Raji (cell line): ENCODE measurements around the gene ABCA2.
A peak's percentile ranks its signal among the peaks of the same experiment; 100 is the strongest.

Experiments used
- POLR2A ChIP-seq: IDR thresholded peaks from 2 replicates; pipeline ENCODE4 v1.6.1; 2011; ENCODE audit warnings: low read depth, low read length, control low read depth; ENCODE audit not compliant: insufficient read depth

The ABCA2 gene

DNA sequence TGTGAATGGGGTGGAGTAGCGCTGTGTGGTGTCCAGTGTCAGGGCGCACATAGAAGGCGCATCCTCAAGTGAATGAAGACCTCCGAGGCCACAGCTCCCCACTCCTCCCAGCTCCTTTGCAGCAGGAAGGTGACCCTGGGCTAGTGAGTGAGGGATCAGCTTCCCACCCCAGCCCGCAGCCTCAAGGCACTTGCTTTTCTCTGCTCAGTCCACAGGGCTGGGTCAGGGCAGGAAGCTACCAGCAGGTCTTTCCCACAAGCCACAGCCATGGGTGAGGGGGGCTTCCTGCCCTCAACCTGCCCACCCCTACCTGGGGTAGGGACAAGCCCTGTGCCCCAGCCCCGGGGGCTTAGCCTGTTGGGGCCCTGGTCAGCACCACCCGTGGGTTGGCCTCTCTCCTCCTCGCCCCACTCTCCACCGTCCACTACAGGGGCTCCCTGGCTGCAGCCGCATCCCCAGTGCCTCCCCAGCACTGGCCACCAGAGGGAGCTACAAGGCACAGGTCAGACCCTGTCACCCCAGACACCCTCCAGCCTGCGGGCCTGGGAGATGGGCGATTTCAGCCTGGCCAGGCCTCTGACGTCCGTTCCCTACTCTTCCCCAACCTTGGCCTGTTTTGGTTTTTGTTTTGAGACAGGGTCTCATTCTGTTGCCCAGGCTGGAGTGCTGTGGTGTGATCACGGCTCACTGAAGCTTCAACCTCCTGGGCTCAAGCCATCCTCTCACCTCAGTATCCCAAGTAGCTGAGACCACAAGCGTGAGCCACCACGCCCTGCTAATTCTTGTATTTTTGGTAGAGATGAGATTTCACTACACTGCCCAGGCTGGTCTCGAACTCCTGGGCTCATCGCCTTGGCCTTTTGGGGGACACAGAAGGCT, 1.3 kb upstream of the ABCA2 start:
- TF ChIP-seq POLR2A = no peak

DNA sequence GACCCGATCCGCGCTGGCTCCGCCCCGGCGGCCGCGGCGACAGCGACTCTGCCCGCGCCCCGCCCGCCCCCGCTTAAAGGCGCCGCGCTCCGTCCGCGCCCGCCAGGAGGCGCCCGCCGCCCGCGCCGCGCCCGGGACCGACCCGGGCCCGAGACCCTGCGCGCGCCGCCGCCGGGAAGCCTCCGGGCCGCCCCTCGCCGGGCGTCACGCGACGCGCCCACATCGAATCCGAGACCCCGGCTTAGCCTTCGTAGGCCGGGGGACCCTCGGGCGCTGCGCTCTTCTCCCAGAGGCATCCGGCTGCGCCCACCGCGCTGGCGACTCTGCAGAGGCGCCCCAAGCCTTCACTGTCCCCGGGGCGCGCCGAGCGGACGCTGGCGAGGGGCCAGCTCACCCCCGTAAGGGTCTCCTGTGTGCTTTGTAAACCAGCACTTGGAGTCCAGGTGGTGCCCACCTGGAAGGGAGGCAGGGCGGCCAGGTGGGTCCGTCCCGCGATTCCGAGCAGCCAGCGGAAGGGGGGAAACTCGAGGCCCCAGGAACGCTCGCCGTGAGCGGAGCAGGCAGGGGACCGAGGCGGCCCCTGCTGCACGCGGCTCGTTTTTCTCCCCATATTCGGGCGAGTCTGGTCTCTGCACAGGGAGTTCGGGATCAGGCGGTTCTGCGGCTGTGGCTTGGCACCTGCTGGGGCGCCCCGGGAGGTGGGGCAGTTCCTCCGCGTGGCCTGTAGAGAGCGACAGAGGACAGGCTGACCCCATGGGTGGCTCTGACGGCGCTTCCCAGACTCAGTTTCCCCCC, 423 bp upstream of the ABCA2 start:
- TF ChIP-seq POLR2A = no peak

DNA sequence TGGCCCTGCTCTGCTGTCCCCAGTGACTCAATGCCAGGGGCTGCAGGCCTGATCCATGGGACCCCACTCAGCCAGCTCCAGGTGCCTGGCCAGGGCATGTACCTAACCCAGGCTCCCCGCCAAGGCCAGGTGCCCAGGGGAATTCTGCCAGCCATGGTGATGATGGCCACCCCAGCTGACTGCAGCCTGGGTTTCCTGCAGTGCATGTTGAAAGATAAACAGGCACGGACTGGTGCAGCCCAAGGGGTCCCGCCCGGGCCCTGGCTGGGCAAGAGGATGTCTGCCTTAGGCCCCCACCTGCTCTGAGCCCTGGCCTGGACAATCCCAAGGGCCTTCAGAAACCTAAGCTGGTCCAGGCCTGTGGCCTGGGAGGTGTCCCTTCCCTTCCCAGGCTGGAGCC, 1.2 kb downstream of the ABCA2 start:
- TF ChIP-seq POLR2A = no peak

DNA sequence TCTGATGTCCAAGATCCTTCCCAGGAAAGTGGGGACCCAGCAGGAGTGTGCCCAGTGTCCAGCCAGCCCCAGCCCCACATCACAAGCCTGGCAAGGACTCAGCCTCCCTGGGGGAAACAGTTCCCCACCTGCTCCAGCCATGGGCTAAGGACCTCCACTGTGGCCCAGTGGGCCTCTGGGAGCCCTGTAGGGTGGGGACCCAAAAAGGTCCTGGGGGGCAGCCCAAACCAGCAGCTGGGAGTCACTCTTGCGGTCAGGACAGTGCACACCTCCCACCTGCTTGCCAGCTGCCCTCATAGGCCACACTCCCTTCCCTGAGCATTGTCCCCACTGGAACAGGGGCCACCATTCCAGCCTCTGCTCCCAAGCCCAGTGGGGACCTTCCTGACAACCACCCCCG, 1.7 kb downstream of the ABCA2 start:
- TF ChIP-seq POLR2A = no peak

DNA sequence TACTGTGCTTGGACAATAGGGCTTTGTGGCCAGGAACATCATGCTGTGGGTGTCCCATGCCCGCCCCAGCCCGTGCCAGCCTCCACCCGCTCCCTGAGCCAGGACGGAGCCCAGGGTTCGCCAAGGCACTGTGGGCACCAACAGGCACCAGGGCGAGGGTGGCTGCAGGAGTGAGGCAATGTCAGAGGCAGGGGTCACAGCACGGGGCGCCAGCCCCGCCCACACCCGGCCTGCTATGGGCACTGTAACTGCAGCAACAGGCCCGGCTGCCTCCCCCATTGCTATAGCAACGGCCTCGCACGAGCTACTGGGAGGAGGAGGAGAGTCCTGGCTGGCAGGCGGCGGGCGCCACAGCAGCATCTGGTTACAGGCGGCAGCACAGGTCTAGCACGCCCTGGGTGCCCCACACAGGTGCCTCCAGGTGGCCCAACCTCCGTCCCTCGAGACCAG, 2.5 kb downstream of the ABCA2 start:
- TF ChIP-seq POLR2A = 0 out of 2 replicates have a peak, but pooled peaks have one; percentile 26

DNA sequence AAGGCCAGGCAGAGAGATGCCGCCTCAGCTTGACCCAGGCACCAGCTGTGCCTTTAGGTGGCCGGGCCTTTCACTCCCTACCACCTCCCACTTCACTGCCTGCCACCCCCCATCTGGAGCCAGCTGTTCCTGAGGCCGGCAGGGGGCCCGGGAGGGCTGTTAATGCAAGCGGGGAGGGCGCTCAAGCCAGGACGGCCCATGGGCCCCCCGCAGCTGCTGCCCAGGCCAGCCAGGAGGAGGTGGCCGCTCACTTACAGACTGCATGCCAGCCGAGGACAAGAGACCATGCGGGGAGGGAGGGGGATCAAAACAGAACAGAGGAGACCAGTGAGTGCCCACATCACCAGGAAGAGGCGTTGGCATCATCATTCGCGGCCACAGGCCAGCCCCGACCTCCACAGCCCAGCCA, 4.5 kb downstream of the ABCA2 start:
- TF ChIP-seq POLR2A = no peak

DNA sequence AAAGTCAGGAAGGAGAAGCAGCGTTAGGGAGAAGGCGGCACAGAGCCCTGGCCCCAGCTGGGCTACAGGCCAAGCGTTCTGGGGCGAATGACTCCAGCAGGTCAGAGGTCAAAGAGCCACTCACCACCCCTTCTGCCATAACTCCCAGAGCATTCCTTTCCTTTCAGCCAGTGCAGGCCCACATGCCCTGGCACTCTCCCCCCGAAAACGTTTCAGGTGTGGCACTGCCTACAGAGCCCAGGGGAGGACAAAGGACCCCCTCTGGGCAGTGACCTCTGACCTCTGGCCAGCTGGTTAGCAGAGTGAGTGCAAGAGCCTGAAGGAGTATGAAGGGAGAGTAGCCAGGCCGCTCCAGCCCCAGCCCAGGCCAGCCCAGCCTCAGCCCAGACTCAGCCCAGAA, 4.9 kb downstream of the ABCA2 start:
- no peak for TF ChIP-seq POLR2A

DNA sequence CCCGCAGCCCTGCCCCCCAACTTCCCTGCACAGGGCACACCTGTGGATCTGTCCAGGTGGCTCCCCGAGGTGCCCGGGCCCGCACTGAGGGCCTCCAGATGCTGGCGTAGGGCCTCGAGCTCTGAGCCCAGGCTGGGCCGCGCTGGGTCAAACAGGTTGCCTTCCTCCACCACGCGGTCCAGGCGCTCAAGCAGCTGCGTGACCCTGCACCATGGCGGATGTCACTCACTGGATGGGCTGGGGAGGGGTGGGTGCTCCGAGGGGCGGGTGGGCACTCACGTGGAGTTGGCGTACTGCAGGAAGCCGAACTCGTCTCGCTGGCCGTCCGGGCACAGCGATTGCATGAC, 5.4 kb downstream of the ABCA2 start:
- no peak for TF ChIP-seq POLR2A

DNA sequence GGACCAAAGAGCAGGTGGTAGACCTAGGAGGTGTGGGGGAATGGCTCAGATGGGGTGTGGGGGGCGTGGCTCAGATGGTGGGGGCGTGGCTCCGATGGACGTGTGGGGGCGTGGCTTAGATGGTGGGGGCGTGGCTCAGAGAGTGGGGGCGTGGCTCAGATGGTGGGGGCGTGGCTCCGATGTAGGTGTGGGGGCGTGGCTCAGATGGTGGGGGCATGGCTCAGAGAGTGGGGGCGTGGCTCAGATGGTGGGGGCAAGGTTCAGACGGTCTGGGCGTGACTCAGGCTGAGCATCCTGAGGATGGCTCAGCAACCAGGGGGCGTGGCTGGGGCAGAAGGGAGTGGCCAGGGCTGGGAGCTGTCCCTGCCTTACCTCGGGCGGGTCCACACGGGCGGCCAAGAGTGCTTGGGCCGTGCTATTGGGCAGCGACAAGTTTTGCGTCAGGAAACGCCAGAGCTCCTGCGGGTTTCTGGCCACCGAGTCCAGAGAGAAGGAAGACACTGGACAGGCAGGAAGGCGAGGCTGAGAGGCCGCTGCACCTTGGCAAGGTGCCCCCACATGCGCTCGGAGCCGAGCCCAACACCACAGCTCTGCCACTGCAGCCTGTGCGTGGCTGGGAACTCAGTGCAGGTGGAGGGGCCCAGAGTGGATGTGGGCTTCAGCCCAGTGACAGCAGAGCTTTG, 5.9 kb downstream of the ABCA2 start:
- TF ChIP-seq POLR2A = no peak

DNA sequence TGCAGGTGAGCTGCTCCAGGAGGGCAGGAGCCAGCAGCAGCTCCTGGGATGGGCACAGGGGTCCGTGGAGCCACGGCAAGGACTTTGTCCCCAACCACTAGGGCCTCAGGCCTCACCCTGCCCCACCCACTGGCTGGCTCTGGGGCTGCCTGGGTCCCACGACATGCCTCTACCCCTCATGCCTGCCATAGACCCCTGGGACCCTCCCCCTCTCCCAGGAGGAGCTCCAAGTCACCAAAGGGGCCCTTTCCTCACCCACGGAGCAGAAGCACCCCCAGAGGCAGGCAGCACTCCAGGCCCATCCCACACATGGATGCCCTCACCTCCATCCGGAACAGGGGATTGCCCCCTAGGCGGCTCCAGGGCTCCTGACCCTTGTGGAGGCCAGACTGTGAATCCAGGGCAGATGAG, 6.5 kb downstream of the ABCA2 start:
- TF ChIP-seq POLR2A = no peak

DNA sequence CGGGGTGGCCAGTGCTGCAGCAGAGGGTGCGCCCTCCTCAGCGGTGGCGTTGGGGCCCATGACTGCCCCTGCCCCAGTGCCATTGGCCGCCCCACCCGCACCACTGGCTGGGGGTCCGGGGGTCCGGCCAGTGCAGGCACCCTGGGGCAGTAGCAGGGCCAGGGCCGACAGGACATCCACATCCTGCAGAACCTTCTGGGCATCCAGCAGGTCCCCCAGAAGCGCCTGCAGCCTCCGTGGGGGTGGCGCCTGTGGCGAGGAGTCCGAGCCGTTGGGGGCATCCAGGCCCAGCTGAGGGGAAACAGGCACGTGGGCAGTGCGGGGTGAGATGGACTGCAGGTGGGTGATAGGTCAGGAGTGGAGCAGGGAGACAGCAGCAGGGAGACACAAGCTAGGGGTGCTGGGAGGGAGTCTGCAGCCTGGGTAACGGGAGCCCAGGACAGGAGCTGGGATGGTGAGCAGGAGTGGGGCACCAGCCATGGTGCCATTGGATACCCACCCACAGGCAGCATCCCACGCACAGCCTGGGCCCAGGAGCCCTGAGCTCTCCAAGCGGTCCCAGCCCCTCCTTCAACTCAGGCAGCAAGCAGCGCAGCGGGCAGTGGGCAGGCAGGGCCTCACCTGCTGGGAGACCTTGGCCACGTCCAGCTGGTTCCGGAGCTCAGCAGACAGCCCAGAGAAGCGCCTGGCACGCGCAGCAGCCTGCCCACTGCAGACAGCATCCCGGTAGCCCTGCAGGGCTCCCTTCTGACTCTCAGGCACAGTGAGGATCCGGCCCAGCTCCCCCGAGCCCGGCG, 7.1 kb downstream of the ABCA2 start:
- TF ChIP-seq POLR2A = no peak

DNA sequence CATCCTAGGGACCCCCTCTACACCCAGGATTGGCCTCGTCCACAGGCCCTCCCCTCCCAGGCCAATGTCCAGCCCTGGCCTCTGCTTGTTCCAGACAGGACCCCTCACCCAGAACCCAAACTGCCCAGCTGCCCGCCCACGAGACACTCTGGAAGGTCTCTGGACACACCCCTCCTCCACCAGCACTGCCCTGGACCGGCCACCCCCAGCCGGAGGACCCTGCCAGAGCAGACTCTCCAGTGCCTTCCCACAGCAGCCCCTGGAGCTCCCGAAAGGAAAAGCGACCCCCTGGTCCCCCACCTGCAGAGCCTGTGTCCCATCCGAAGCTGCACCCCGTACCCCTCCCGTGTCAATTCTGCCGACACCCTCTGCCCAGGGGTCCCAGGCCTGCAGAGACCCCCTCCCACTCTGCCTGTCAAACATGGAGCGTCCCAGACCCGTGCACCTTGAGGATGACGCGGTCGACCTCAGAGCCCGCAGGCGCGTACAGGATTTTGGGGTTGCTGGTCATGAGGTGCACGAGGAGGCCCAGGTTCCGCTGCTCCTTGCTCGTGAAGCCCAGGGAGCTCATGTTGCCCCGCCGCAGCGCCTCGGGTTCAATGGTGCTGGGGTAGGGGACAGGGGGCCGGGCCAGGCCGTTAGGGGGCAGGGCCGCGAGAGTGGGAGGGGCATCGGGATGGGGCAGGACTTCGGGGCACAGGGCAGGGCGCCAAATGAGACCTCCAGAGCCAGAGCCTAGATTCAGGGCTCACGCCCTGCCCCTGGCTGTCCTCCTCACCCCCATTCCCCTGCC, 8.0 kb downstream of the ABCA2 start:
- TF ChIP-seq POLR2A = no peak

DNA sequence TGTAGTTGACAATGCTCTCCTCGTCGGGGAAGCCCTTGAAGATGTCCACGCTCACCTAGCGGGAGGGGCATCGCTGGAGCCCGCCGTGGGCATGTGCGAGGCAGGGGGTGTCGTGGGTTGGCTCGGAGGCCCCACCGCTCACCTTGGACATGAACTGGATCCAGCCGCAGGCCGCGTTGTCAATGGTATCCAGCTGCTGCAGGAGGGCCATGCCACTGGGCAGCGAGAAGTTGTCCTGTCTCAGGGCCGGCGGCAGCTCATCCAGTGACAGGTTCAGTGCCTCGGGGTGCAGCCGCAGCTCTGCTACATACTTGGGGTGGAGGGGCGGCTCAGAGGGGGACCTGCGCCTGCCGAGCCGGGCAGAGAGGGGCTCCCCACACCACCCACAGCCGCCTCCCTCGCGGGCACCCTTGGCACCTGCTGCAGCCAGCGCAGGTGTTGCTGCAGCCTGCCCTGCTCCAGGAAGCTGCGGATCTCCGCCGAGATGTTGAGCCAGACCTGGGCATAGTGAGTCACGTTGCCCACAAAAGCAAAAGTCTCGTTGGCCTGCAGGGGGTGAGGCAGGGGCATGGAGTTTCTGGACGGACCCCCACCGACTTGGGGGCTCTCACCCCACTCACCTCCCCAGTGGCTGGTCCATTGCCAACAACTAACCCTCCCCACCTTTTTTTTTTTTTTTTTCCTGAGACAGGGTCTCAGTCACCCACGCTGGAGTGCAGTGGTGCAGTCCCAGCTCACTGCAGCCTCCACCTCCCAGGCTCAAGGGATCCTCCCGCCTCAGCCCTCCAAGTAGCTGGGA, 9.1 kb downstream of the ABCA2 start:
- TF ChIP-seq POLR2A = no peak
